Loucy (cell line): ENCODE measurements around the gene DEPDC5.

ENCODE experiments used
- CTCF ChIP-seq: fragments of 200-600 bp; sonication (generic); conservative IDR thresholded peaks from 2 replicates; pipeline ENCODE4 v1.5.1; 2014; ENCODE audit warnings: mild to moderate bottlenecking, antibody characterized with exemption, low read length
- EZH2phosphoT487 ChIP-seq: fragments of 200-600 bp; IDR thresholded peaks from 2 replicates; pipeline ENCODE4 v1.6.1; 2018; ENCODE audit warnings: antibody characterized with exemption, mild to moderate bottlenecking, moderate library complexity, borderline replicate concordance

DNA sequence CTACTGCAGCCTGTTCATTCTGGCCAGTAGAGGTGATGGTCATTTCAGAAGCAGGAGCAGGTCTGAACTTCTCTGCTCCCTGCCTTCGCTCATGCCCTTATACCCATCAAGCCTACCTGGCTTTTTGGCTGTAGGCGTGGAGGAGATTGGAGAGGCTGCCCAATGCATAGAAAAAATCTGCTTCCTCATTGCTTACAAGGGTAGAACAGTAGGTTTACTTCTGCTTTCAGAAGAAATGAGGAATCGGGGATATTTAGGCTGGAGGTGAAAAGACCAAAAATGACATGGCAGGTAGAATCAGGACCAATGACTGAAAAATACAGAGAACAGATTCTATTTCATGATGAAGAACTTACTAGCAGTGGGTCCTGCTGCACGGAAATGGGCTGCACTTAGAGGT lies 117.7 kb downstream of the DEPDC5 start:
- TF ChIP-seq CTCF (no peak), EZH2phosphoT487 (no peak)
